ENCODE results near the gene NUP210.

Gene NUP210

DNA sequence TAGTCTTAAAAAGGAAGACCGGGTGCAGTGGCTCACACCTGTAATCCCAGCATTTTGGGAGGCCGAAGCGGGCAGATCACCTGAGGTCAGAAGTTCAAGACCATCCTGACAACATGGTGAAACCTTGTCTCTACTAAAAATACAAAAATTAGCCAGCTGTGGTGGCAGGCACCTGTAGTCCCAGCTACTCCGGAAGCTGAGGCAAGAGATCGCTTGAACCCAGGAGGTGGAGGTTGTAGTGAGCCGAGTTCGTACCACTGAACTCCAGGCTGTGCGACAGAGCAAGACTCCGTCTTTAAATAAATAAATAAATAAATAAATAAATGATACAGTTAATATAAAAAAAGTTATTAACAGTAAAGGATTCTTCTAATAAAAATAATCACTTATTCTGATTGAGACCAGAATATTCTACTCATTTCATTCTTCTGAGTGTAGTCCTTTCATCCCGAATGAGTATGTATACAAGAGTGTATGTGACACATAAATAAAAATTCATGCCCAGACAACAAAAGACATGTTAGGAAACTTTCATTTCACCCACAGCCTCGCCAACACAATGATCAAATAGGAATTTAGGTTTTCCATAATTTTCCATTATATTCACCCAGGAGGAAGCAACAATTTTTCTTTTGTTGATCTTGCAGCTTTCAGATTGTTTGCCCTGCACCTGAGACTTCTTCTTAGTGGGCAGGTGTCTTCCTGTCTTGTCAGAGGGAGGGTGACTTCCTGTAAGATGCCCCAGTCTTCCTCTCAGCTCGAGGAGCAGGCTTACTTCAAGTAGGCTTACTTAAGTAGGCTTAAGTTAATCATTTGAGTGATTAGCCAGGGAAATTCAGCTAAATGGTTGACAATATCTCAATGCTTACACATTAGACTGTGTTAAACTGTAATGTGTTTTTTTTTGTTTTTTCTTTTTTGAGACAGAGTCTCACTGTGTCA, 7.8 kb upstream of the NUP210 start:
- no peak for DNase-seq (ENCODE audit: low spot score)
- TF ChIP-seq, protein P1, sequence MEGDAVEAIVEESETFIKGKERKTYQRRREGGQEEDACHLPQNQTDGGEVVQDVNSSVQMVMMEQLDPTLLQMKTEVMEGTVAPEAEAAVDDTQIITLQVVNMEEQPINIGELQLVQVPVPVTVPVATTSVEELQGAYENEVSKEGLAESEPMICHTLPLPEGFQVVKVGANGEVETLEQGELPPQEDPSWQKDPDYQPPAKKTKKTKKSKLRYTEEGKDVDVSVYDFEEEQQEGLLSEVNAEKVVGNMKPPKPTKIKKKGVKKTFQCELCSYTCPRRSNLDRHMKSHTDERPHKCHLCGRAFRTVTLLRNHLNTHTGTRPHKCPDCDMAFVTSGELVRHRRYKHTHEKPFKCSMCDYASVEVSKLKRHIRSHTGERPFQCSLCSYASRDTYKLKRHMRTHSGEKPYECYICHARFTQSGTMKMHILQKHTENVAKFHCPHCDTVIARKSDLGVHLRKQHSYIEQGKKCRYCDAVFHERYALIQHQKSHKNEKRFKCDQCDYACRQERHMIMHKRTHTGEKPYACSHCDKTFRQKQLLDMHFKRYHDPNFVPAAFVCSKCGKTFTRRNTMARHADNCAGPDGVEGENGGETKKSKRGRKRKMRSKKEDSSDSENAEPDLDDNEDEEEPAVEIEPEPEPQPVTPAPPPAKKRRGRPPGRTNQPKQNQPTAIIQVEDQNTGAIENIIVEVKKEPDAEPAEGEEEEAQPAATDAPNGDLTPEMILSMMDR (IDR thresholded peaks at IDR 0.05; ENCODE audit: extremely low read depth, insufficient read depth, missing control alignments), result no peak
- in situ Hi-C loops (cut with MboI; ENCODE audit: low pct_unique_long_range_greater_than_20kb, low sequenced_read_pairs, unreplicated experiment), result no loop called here

DNA sequence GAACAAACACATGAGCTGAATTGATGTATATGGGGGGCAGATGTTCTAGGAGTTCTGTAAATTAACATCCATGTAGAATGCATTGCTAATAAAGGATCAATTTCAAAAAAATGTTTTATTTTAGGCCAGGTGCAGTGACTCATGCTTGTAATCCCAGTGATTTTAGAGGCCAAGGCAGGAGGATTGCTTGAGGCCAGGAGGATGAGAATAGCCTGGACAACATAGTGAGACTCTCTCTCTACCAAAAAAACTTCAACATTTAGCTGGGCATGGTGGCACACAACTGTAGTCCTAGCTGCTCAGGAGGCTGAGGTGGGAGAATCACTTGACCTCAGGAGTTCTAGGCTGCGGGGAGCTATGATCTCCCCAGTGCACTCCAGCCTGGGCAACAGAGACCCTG, 6.5 kb upstream of the NUP210 start:
- no peak for DNase-seq (ENCODE audit: low spot score)
- in situ Hi-C loops (cut with MboI; ENCODE audit: low pct_unique_long_range_greater_than_20kb, low sequenced_read_pairs, unreplicated experiment), result no loop called here
- TF ChIP-seq, protein P1 (IDR thresholded peaks at IDR 0.05; ENCODE audit: extremely low read depth, insufficient read depth, missing control alignments), result no peak

DNA sequence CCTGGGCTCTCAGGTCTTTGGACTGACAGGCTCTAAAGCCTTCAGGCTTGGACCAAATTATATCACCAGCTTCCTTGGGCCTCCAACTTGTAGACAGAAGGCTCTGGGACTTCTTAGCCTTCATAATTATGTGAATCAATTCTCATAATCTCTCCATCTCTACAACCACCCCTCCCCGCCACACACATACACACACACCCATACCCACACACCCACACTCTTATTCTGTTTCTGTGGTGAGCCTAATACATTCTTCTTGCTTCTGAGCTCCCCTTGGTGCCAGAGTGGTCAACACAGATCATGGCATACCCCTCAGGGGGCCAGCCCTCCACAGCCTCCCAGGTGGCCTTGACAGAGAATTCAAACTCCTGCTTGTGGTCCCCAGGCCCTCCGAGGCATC, 5.6 kb upstream of the NUP210 start:
- no peak for DNase-seq (ENCODE audit: low spot score)
- in situ Hi-C loops (cut with MboI; ENCODE audit: low pct_unique_long_range_greater_than_20kb, low sequenced_read_pairs, unreplicated experiment), result no loop called here
- TF ChIP-seq, protein P1 (IDR thresholded peaks at IDR 0.05; ENCODE audit: extremely low read depth, insufficient read depth, missing control alignments), result no peak

DNA sequence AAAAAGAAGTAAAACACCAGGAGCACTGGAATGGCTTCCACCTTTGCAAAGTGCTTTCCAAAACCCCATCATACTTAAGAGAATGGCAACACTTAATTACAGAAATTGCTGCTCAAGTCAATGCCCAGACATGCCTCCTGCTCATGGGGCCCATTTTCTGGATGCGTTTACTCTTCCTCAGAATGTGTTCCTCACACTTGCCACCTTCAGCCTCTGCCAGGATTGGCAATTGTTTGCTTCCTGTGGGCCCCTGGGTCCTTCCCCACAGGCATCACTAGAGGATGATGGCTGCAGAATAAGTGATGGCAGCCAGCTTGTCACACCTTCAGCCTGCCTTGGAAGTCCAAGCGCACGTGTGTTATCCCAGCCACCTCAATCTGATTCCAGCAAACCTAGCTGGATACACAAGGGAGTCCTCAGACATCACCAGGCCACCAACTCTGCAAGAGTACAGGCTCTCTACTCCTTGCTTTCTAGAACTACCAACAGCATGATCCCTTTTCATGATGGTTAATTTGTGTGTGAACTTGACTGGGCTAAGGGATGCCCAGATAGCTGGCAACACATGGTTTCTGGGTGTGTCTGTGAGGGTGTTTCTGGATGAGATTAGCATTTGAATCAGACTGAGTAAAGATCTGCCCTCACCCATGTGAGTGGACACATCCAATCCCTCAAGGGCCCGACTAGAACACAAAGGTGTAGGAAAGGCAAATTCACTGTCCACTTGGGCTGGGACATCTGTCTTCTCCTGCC, 4.9 kb upstream of the NUP210 start:
- TF ChIP-seq, protein P1 (IDR thresholded peaks at IDR 0.05; ENCODE audit: extremely low read depth, insufficient read depth, missing control alignments), result no peak
- in situ Hi-C loops (cut with MboI; ENCODE audit: low pct_unique_long_range_greater_than_20kb, low sequenced_read_pairs, unreplicated experiment), result no loop called here
- no peak for DNase-seq (ENCODE audit: low spot score)

DNA sequence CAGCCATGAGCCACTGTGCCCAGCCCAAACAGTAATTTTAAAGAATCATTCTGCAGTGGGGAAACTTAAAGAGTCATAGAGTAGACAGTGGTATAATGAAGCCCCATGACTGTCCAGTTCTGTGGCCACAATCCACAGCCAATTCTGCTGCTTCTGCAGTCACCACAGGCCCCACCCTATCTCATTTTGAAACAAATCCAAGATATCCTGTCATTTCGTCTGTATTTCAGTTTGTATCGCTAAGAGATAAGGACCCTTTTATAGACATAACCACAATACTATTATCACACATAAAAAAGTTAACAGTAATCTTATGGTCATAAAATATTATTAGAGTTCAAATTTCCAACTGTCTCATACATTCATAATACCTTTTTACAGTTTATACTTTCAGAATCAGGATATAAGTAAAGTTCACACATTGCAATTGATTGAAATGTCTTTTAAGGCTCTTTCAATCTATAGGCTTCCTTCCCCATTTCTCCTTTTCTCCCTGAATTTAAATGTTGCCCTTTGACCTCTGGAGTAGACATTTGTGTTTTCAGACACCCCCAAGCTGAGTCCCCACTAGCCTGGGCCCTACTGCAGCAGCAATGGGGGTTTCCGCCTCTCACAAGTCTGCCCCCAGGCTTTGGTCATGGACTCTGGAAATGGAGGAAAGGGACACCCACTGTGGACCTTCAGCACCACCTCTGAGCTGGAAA, 4.2 kb upstream of the NUP210 start:
- in situ Hi-C loops (cut with MboI; ENCODE audit: low pct_unique_long_range_greater_than_20kb, low sequenced_read_pairs, unreplicated experiment), result no loop called here
- no peak for DNase-seq (ENCODE audit: low spot score)
- TF ChIP-seq, protein P1 (IDR thresholded peaks at IDR 0.05; ENCODE audit: extremely low read depth, insufficient read depth, missing control alignments), result no peak
